A549 (cell line): ENCODE data around the gene GLRA1. TPM values are rescaled to one million over a fixed set of nuclear protein-coding genes. Genes with fewer than 3 reads are reported as not detected.

Experiments
- ATAC-seq, 2 experiments: fragments of 200-7000 bp in 1 of 2; fragments of >200 bp in 1 of 2; cut with Nextera tagmentation in 1 of 2; cut with Tn5 transposase in 1 of 2; 3 replicates each; pipeline versions ENCODE4 v1.8.0 to v1.9.1; 2018 to 2020; ENCODE audit warnings: mild to moderate bottlenecking in 1 of 2, moderate library complexity in 1 of 2
- CTCF ChIA-PET: fragments of 300-600 bp; sonication (Branson Sonifier 250); formaldehyde crosslinking; extraction: SDS; loops from one replicate; lab custom pipeline; 2021; ENCODE audit warnings: antibody characterized with exemption, inconsistent platforms; lab: Yijun Ruan, JAX
- POLR2A ChIA-PET: fragments of 350-600 bp; formaldehyde crosslinking; extraction: SDS; loops from one replicate; lab custom pipeline; 2021; ENCODE audit warnings: antibody characterized with exemption, inconsistent platforms; lab: Yijun Ruan, JAX
- DNase-seq, 2 experiments: peaks; one replicate each; pipeline versions ENCODE4 v3.0.0 to v3.0.0-alpha.2; 2011 to 2016; ENCODE audit warnings: low read depth in 1 of 2, low spot score in 1 of 2
- FAIRE-seq: peaks from 2 replicates; lab custom pipeline; 2011; peaks lifted over from hg19 to GRCh38; lab: Jason Lieb, UNC
- H3K27ac ChIP-seq, 2 experiments: fragments of >200 bp; sonication (Bioruptor Twin); formaldehyde crosslinking; 3 replicates each; pipeline ENCODE4 v1.5.1; 2016 to 2017
- H3K4me1 ChIP-seq: fragments of >200 bp; sonication (Bioruptor Twin); formaldehyde crosslinking; 3 replicates; pipeline ENCODE4 v1.6.1; 2016
- H3K4me2 ChIP-seq: fragments of >200 bp; sonication (Bioruptor Twin); formaldehyde crosslinking; 3 replicates; pipeline ENCODE4 v1.6.1; 2016
- H3K4me3 ChIP-seq: fragments of >200 bp; sonication (Bioruptor Twin); formaldehyde crosslinking; 3 replicates; pipeline ENCODE4 v1.5.1; 2016
- H3K9me3 ChIP-seq: fragments of >200 bp; sonication (Bioruptor Twin); formaldehyde crosslinking; 3 replicates; pipeline ENCODE4 v1.6.1; 2016
- ATOH8 ChIP-seq: fragments of 250-450 bp; sonication (Bioruptor Pico); IDR thresholded peaks from 2 replicates; pipeline ENCODE4 v1.5.0; 2020; ENCODE audit warnings: low read depth, mild to moderate bottlenecking, moderate library complexity
- CBX2 ChIP-seq: fragments of 200-600 bp; sonication (generic); IDR thresholded peaks from 2 replicates; pipeline ENCODE4 v1.6.1; 2016; ENCODE audit warnings: low read depth, mild to moderate bottlenecking, borderline replicate concordance
- CEBPB ChIP-seq, 2 experiments: fragments of >200 bp in 1 of 2; sonication (Bioruptor Twin) in 1 of 2; formaldehyde crosslinking in 1 of 2; IDR thresholded peaks; 2 replicates each; pipeline ENCODE4 v1.6.1; 2012 to 2016
- EHMT2 ChIP-seq: fragments of 200-600 bp; sonication (generic); IDR thresholded peaks from 2 replicates; pipeline ENCODE4 v1.6.1; 2016; ENCODE audit warnings: antibody characterized with exemption, low read depth, mild to moderate bottlenecking, moderate library complexity
- ESRRA ChIP-seq: fragments of 150-350 bp; IDR thresholded peaks from 2 replicates; pipeline ENCODE4 v1.6.1; 2014; ENCODE audit warnings: mild to moderate bottlenecking, low read length, borderline replicate concordance
- FOSB ChIP-seq: fragments of 250-450 bp; sonication (Bioruptor Pico); IDR thresholded peaks from 2 replicates; pipeline ENCODE4 v1.5.0; 2020; ENCODE audit warnings: mild to moderate bottlenecking, moderate library complexity
- FOSL2 ChIP-seq, 2 experiments: fragments of 450-650 bp in 1 of 2; fragments of >200 bp in 1 of 2; sonication (Bioruptor Twin) in 1 of 2; formaldehyde crosslinking; IDR thresholded peaks; 2 replicates each; pipeline versions ENCODE4 v1.5.0 to v1.6.1; 2016 to 2020; ENCODE audit warnings: mild to moderate bottlenecking in 1 of 2, moderate library complexity in 1 of 2
- FOXS1 ChIP-seq: fragments of 250-450 bp; sonication (Bioruptor Pico); IDR thresholded peaks from 2 replicates; pipeline ENCODE4 v1.5.0; 2020; ENCODE audit warnings: mild to moderate bottlenecking, moderate library complexity
- KDM1A ChIP-seq: fragments of 200-600 bp; sonication (generic); IDR thresholded peaks from 2 replicates; pipeline ENCODE4 v1.6.1; 2016; ENCODE audit warnings: low read depth, mild to moderate bottlenecking
- MAFK ChIP-seq: fragments of 450-650 bp; IDR thresholded peaks from 2 replicates; pipeline ENCODE4 v1.6.1; 2014; ENCODE audit not compliant: partially characterized antibody
- PHF8 ChIP-seq: fragments of 200-600 bp; sonication (generic); IDR thresholded peaks from 2 replicates; pipeline ENCODE4 v1.6.1; 2016; ENCODE audit warnings: low read depth, mild to moderate bottlenecking, antibody characterized with exemption, moderate library complexity, borderline replicate concordance
- POLR2A ChIP-seq: IDR thresholded peaks from 2 replicates; pipeline ENCODE4 v1.6.1; 2012; ENCODE audit warnings: mild to moderate bottlenecking, low read length
- RCOR1 ChIP-seq: fragments of 150-350 bp; IDR thresholded peaks from 2 replicates; pipeline ENCODE4 v1.6.1; 2014; ENCODE audit warnings: antibody characterized with exemption, low read length, low read depth
- RNF2 ChIP-seq: fragments of 200-600 bp; sonication (generic); IDR thresholded peaks from 2 replicates; pipeline ENCODE4 v1.6.1; 2016; ENCODE audit warnings: low read depth, mild to moderate bottlenecking, antibody characterized with exemption, moderate library complexity, borderline replicate concordance
- TP53 ChIP-seq: fragments of 250-450 bp; sonication (Bioruptor Pico); IDR thresholded peaks from 2 replicates; pipeline ENCODE4 v1.5.0; 2021; ENCODE audit warnings: mild to moderate bottlenecking, moderate library complexity
- USF2 ChIP-seq: fragments of 450-650 bp; IDR thresholded peaks from 2 replicates; pipeline ENCODE4 v1.6.1; 2014; ENCODE audit warnings: antibody characterized with exemption
- ZC3H11A ChIP-seq: fragments of 450-650 bp; IDR thresholded peaks from 2 replicates; pipeline ENCODE4 v1.6.1; 2014; ENCODE audit warnings: antibody characterized with exemption, mild to moderate bottlenecking
- ZFP36 ChIP-seq: fragments of 450-650 bp; IDR thresholded peaks from 2 replicates; pipeline ENCODE4 v1.6.1; 2014; ENCODE audit warnings: borderline replicate concordance; ENCODE audit not compliant: partially characterized antibody
- WGBS: methylation state at CpG from one replicate; pipeline ENCODE4 v1.1.6; 2017; ENCODE audit errors: missing lambda C conversion rate; 5-methylcytosine and 5-hydroxymethylcytosine counted together
- polyA plus RNA-seq, 4 experiments: library from polyadenylated mRNA; depleted of rRNA in 3 of 4; stranded (reverse); fragments of >200 nt; fragmentation: RNase III in 1 of 4; extraction: RNeasy Plus Mini Kit Qiagen cat#74134 plus additional on column Dnase treatment in 1 of 4; gene quantifications; 2 replicates in 3 of 4; 3 replicates in 1 of 4; pipeline ENCODE4 v1.2.3, GENCODE V29; 2011 to 2017
- TF ChIP-seq, protein P1 (sequence below): fragments of 150-350 bp; IDR thresholded peaks from 2 replicates; pipeline ENCODE4 v1.6.1; 2014; ENCODE audit warnings: low read depth, mild to moderate bottlenecking, low read length
- TF ChIP-seq, protein P2 (sequence below): fragments of 200-600 bp; sonication (generic); IDR thresholded peaks from 2 replicates; pipeline ENCODE4 v1.6.1; 2016; ENCODE audit warnings: antibody characterized with exemption, mild to moderate bottlenecking, moderate library complexity

GLRA1 gene
- polyA plus RNA-seq, 2 of the 4 experiments (the other 2 are of a cell fraction): not detected

GRCh38 chr5:151856861-151857260 is 67.8 kb downstream of the GLRA1 start:
- POLR2A ChIA-PET: no interaction called here
- FAIRE-seq (no peak), ATAC-seq (no peak), DNase-seq (no peak)
- Histone ChIP-seq H3K4me1 (no peaks in the 10 kb centered on the region), H3K4me2 (no peak overlapping the region), H3K9me3 (no peaks in the 10 kb centered on the region), H3K27ac (no peak overlapping the region), H3K4me3 (no peak overlapping the region)
- CTCF ChIA-PET: no interaction called here
- 15% methylated on average over 5 of the region's 5 CpGs for WGBS
- TF ChIP-seq MAFK: no peak
- TF ChIP-seq PHF8: no peak
- no peak for TF ChIP-seq TP53 (CRISPR knock-in tag)
- TF ChIP-seq, protein P1, sequence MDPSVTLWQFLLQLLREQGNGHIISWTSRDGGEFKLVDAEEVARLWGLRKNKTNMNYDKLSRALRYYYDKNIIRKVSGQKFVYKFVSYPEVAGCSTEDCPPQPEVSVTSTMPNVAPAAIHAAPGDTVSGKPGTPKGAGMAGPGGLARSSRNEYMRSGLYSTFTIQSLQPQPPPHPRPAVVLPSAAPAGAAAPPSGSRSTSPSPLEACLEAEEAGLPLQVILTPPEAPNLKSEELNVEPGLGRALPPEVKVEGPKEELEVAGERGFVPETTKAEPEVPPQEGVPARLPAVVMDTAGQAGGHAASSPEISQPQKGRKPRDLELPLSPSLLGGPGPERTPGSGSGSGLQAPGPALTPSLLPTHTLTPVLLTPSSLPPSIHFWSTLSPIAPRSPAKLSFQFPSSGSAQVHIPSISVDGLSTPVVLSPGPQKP: no peak
- no peak for TF ChIP-seq CBX2
- no peak for TF ChIP-seq CEBPB (IDR thresholded peaks at IDR 0.05)
- TF ChIP-seq EHMT2: no peak
- no peak for TF ChIP-seq RCOR1
- TF ChIP-seq RNF2: no peak
- TF ChIP-seq, protein P2, sequence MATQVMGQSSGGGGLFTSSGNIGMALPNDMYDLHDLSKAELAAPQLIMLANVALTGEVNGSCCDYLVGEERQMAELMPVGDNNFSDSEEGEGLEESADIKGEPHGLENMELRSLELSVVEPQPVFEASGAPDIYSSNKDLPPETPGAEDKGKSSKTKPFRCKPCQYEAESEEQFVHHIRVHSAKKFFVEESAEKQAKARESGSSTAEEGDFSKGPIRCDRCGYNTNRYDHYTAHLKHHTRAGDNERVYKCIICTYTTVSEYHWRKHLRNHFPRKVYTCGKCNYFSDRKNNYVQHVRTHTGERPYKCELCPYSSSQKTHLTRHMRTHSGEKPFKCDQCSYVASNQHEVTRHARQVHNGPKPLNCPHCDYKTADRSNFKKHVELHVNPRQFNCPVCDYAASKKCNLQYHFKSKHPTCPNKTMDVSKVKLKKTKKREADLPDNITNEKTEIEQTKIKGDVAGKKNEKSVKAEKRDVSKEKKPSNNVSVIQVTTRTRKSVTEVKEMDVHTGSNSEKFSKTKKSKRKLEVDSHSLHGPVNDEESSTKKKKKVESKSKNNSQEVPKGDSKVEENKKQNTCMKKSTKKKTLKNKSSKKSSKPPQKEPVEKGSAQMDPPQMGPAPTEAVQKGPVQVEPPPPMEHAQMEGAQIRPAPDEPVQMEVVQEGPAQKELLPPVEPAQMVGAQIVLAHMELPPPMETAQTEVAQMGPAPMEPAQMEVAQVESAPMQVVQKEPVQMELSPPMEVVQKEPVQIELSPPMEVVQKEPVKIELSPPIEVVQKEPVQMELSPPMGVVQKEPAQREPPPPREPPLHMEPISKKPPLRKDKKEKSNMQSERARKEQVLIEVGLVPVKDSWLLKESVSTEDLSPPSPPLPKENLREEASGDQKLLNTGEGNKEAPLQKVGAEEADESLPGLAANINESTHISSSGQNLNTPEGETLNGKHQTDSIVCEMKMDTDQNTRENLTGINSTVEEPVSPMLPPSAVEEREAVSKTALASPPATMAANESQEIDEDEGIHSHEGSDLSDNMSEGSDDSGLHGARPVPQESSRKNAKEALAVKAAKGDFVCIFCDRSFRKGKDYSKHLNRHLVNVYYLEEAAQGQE: no peak

DNA sequence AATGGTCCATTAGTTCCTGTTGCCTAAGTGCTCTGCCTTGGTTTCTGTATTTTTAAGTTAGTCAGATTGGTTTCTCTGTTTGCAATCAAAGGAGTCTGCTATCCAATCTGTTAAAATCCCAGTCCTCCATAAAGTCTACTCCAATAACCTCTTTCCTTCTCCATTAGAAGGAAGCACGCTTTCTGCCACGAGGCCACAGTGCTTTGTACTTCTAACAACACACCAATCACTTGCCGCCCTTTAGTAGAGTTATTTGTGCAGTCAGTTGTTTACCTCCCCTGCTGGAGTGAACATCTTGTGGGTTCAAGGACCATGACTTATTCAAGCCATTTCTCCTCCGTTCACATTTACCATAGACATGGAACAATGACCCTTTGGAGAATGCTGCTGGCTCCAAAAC is 69.0 kb downstream of the GLRA1 start:
- FAIRE-seq (no peak), DNase-seq (no peak), ATAC-seq (no peak)
- H3K4me2 ChIP-seq: no peak overlapping the region
- H3K4me1 ChIP-seq: no peaks in the 10 kb centered on the region
- H3K9me3 ChIP-seq: no peaks in the 10 kb centered on the region
- no peak overlapping the region for H3K27ac ChIP-seq
- WGBS: 19% methylated on average over 4 of the region's 4 CpGs
- H3K4me3 ChIP-seq: no peak overlapping the region
- ChIA-PET POLR2A (no interaction called here), CTCF (no interaction called here)
- no peak for TF ChIP-seq FOSL2 (IDR thresholded peaks at IDR 0.05)
- TF ChIP-seq FOSL2 (CRISPR knock-in tag; IDR thresholded peaks at IDR 0.05): no peak
- no peak for TF ChIP-seq ATOH8 (CRISPR knock-in tag)
- TF ChIP-seq USF2: no peak
- no peak for TF ChIP-seq ZFP36
- TF ChIP-seq FOXS1 (CRISPR knock-in tag): no peak
- TF ChIP-seq RNF2: no peak
- TF ChIP-seq POLR2A: no peak
- no peak for TF ChIP-seq FOSB (CRISPR knock-in tag)
- no peak for TF ChIP-seq ESRRA
- TF ChIP-seq ZC3H11A: no peak
- TF ChIP-seq KDM1A: no peak
